HCT116 (cell line): ENCODE data around the gene BBS9. TPM values are rescaled to one million over a fixed set of nuclear protein-coding genes. Genes with fewer than 3 reads are reported as not detected.
A peak's percentile ranks its signal among the peaks of the same experiment; 100 is the strongest.

Experiments
- ATAC-seq: fragments of 200-7000 bp; cut with Tn5 transposase; 2 replicates; pipeline ENCODE4 v1.9.1; 2020; ENCODE audit warnings: mild to moderate bottlenecking, moderate library complexity
- BruUV-seq: library from RNA; stranded (reverse); fragments of 400-500 nt; replicated peaks from 2 replicates; lab custom pipeline; 2021; lab: Mats Ljungman, UMichigan
- CTCF ChIA-PET: fragments of 300-600 bp; sonication (Branson Sonifier 250); formaldehyde crosslinking; loops from one replicate; lab custom pipeline; 2021; ENCODE audit warnings: antibody characterized with exemption; lab: Charles Lee
- POLR2A ChIA-PET: fragments of 300-600, 350-600 bp; sonication (Branson Sonifier 250); formaldehyde crosslinking; loops from one replicate; lab custom pipeline; 2021; ENCODE audit warnings: antibody characterized with exemption; lab: Charles Lee
- RAD21 ChIA-PET, 2 experiments: fragments of 300-600 bp; sonication (Branson Sonifier 250); formaldehyde crosslinking; loops; one replicate each; lab custom pipeline; 2023; ENCODE audit warnings: low total read pairs in 2 of 2; ENCODE audit not compliant: uncharacterized antibody in 2 of 2, unreplicated experiment in 2 of 2, low non-redundant PET in 1 of 2; lab: Charles Lee
- DNase-seq: peaks from one replicate; pipeline ENCODE4 v3.0.0-alpha.2; 2010; ENCODE audit warnings: low read depth, low spot score
- H2AFZ ChIP-seq: fragments of 200-600 bp; shearing (Covaris generic), sonication (generic); 2 replicates; pipeline ENCODE4 v1.6.1; 2017; ENCODE audit warnings: low read depth, mixed run types, mixed read lengths, antibody characterized with exemption, low read length; ENCODE audit not compliant: poor library complexity, severe bottlenecking
- H3K27ac ChIP-seq: 2 replicates; pipeline ENCODE4 v1.5.1; 2012; ENCODE audit warnings: low read depth, low read length
- H3K27me3 ChIP-seq: fragments of 200-600 bp; sonication (generic); 2 replicates; pipeline ENCODE4 v1.6.1; 2016; ENCODE audit warnings: mixed run types, low read length, mixed read lengths; ENCODE audit not compliant: insufficient read depth
- H3K36me3 ChIP-seq, 2 experiments: fragments of 200-500 bp in 1 of 2; fragments of 200-600 bp in 1 of 2; sonication (Bioruptor generic) in 1 of 2; sonication (generic) in 1 of 2; 2 replicates each; pipeline versions ENCODE4 v1.5.1 to v1.6.1; 2014 to 2016; ENCODE audit warnings: low read length in 2 of 2, inconsistent platforms in 1 of 2, mixed read lengths in 1 of 2, mixed run types in 1 of 2; ENCODE audit not compliant: insufficient read depth in 2 of 2, control insufficient read depth in 1 of 2
- H3K4me1 ChIP-seq, 2 experiments: fragments of 200-600 bp in 1 of 2; sonication (generic) in 1 of 2; 2 replicates each; pipeline versions ENCODE4 v1.5.1 to v1.6.1; 2012 to 2017; ENCODE audit warnings: low read length in 2 of 2, inconsistent platforms in 1 of 2, mild to moderate bottlenecking in 1 of 2, mixed read lengths in 1 of 2, mixed run types in 1 of 2, moderate library complexity in 1 of 2; ENCODE audit not compliant: insufficient read depth in 2 of 2, control insufficient read depth in 1 of 2
- H3K4me2 ChIP-seq: fragments of 200-600 bp; sonication (generic); 2 replicates; pipeline ENCODE4 v1.6.1; 2017; ENCODE audit warnings: mixed run types, low read length, mixed read lengths
- H3K4me3 ChIP-seq, 2 experiments: fragments of 200-600 bp in 1 of 2; sonication (generic) in 1 of 2; replicated peaks in 1 of 2; 2 replicates each; pipeline ENCODE4 v1.5.1; 2011 to 2016; ENCODE audit warnings: low read length in 2 of 2, control low read depth in 1 of 2, low read depth in 1 of 2, mild to moderate bottlenecking in 1 of 2, mixed read lengths in 1 of 2, mixed run types in 1 of 2
- H3K79me2 ChIP-seq: fragments of 200-600 bp; sonication (generic); 2 replicates; pipeline ENCODE4 v1.6.1; 2017; ENCODE audit warnings: mild to moderate bottlenecking, mixed run types, low read length, moderate library complexity, mixed read lengths; ENCODE audit not compliant: insufficient read depth
- H3K9ac ChIP-seq: fragments of 200-600 bp; sonication (generic); 2 replicates; pipeline ENCODE4 v1.6.1; 2016; ENCODE audit warnings: low read length, mixed read lengths
- H3K9me2 ChIP-seq: fragments of 200-600 bp; sonication (generic), shearing (Covaris generic); 2 replicates; pipeline ENCODE4 v1.6.1; 2017; ENCODE audit warnings: mixed run types, mild to moderate bottlenecking, moderate library complexity; ENCODE audit not compliant: insufficient read depth
- H3K9me3 ChIP-seq, 2 experiments: fragments of 200-500 bp in 1 of 2; fragments of 200-600 bp in 1 of 2; sonication (Bioruptor generic) in 1 of 2; sonication (generic) in 1 of 2; 2 replicates each; pipeline ENCODE4 v1.6.1; 2014 to 2017; ENCODE audit warnings: low read length in 2 of 2, mixed read lengths in 2 of 2, inconsistent platforms in 1 of 2, low read depth in 1 of 2, mild to moderate bottlenecking in 1 of 2, mixed run types in 1 of 2, moderate library complexity in 1 of 2; ENCODE audit not compliant: control insufficient read depth in 1 of 2, insufficient read depth in 1 of 2
- H4K20me1 ChIP-seq: fragments of 200-600 bp; sonication (generic), shearing (Covaris generic); 2 replicates; pipeline ENCODE4 v1.6.1; 2017; ENCODE audit warnings: mixed run types, mild to moderate bottlenecking, moderate library complexity; ENCODE audit not compliant: insufficient read depth
- ATF3 ChIP-seq: IDR thresholded peaks from 2 replicates; pipeline ENCODE4 v1.6.1; 2012
- CBX3 ChIP-seq: IDR thresholded peaks from 2 replicates; pipeline ENCODE4 v1.6.1; 2012; ENCODE audit warnings: low read depth
- CEBPB ChIP-seq: IDR thresholded peaks from 2 replicates; pipeline ENCODE4 v1.6.1; 2012; ENCODE audit warnings: low read depth
- EGR1 ChIP-seq: IDR thresholded peaks from 2 replicates; pipeline ENCODE4 v1.6.1; 2012; ENCODE audit warnings: low read depth
- ELF1 ChIP-seq: IDR thresholded peaks from 2 replicates; pipeline ENCODE4 v1.6.1; 2012; ENCODE audit warnings: low read depth, borderline replicate concordance
- EZH2 ChIP-seq: fragments of 200-600 bp; sonication (generic); IDR thresholded peaks from 2 replicates; pipeline ENCODE4 v1.6.1; 2017; ENCODE audit warnings: antibody characterized with exemption, mixed run types
- EZH2phosphoT487 ChIP-seq: fragments of 200-600 bp; IDR thresholded peaks from 2 replicates; pipeline ENCODE4 v1.6.1; 2018; ENCODE audit warnings: antibody characterized with exemption, borderline replicate concordance
- FOSL1 ChIP-seq: IDR thresholded peaks from 2 replicates; pipeline ENCODE4 v1.6.1; 2012; ENCODE audit warnings: low read depth
- JUND ChIP-seq: IDR thresholded peaks from 2 replicates; pipeline ENCODE4 v1.6.1; 2012
- MAX ChIP-seq: IDR thresholded peaks from 2 replicates; pipeline ENCODE4 v1.6.1; 2012
- POLR2AphosphoS5 ChIP-seq: IDR thresholded peaks from 2 replicates; pipeline ENCODE4 v1.6.1; 2011; ENCODE audit warnings: mild to moderate bottlenecking, low read depth, low read length, moderate library complexity
- REST ChIP-seq: IDR thresholded peaks from 2 replicates; pipeline ENCODE4 v1.6.1; 2012; ENCODE audit warnings: low read depth
- SP1 ChIP-seq: IDR thresholded peaks from 2 replicates; pipeline ENCODE4 v1.6.1; 2012; ENCODE audit warnings: low read depth
- TCF7L2 ChIP-seq: IDR thresholded peaks from 2 replicates; pipeline ENCODE4 v1.7.0; 2011; ENCODE audit warnings: borderline replicate concordance, inconsistent platforms; ENCODE audit not compliant: insufficient read depth, insufficient read length; ENCODE audit errors: extremely low read depth
- YY1 ChIP-seq: IDR thresholded peaks from 2 replicates; pipeline ENCODE4 v1.6.1; 2011; ENCODE audit warnings: low read length, low read depth, moderate library complexity, mild to moderate bottlenecking; ENCODE audit not compliant: insufficient replicate concordance; ENCODE audit errors: extremely low read depth
- ZBTB33 ChIP-seq: IDR thresholded peaks from 2 replicates; pipeline ENCODE4 v1.6.1; 2011; ENCODE audit warnings: mild to moderate bottlenecking, low read length, moderate library complexity; ENCODE audit not compliant: insufficient replicate concordance; ENCODE audit errors: extremely low read depth
- ZFX ChIP-seq: fragments of 450-650 bp; IDR thresholded peaks from 2 replicates; pipeline ENCODE4 v1.6.1; 2017
- intact Hi-C: fragments of 100-400 bp; cut with micrococcal nuclease; formaldehyde crosslinking; loops from 2 replicates; pipeline ENCODE4 v1.10.0; 2022
- total RNA-seq: library from RNA; stranded (reverse); gene quantifications from one replicate; pipeline ENCODE4 v1.2.1, GENCODE V29; 2021; ENCODE audit not compliant: unreplicated experiment

BBS9 gene
- total RNA-seq, 1 experiment from 2014 or later: 7.1 TPM

- TF ChIP-seq ATF3 (0 out of 2 replicates have a peak, but pooled peaks have one; percentile 13), MAX (peak; percentile 24), SP1 (0 out of 2 replicates have a peak, but pooled peaks have one; percentile 20)
Measured at GRCh38 chr7:33109758-33110238, 19.6 kb upstream of the BBS9 start (continued).

GRCh38 chr7:33111614-33112013 is 17.8 kb upstream of the BBS9 start:
- ATAC-seq (no peak), DNase-seq (no peak)
- Histone ChIP-seq H2AFZ (no peak overlapping the region), H3K9me2 (no peaks in the 10 kb centered on the region), H3K36me3 (no peaks in the 10 kb centered on the region), H3K79me2 (peaks cover 25% of the 10 kb centered on the region), H3K27me3 (no peaks in the 10 kb centered on the region), H3K27ac (no peak overlapping the region), H3K9ac (no peak overlapping the region), H3K4me3 (no peak overlapping the region), H3K4me2 (no peak overlapping the region), H3K9me3 (no peaks in the 10 kb centered on the region), H3K4me1 (peaks cover 4 to 24% of the 10 kb centered on the region in 2 experiments; a peak in 3 of 4 replicates), H4K20me1 (peaks cover 8% of the 10 kb centered on the region; the same call in 1 of the 2 replicates)
- ChIA-PET POLR2A (no interaction called here), CTCF (no interaction called here), RAD21 (no interaction called here)
- BruUV-seq: no TSS peak
- intact Hi-C loops: no loop called here
- no peak for TF ChIP-seq CEBPB
- TF ChIP-seq ZFX: no peak
- no peak for TF ChIP-seq FOSL1
- TF ChIP-seq YY1: no peak
- no peak for TF ChIP-seq TCF7L2
- no peak for TF ChIP-seq JUND
- TF ChIP-seq POLR2AphosphoS5: no peak
- no peak for TF ChIP-seq ZBTB33
- TF ChIP-seq CBX3: no peak
- TF ChIP-seq EGR1: no peak
- no peak for TF ChIP-seq REST
- TF ChIP-seq ELF1: no peak
- TF ChIP-seq ATF3: no peak
- no peak for TF ChIP-seq EZH2phosphoT487
- no peak for TF ChIP-seq EZH2
